Measurements from ENCODE around the gene NHEJ1. TPM values are rescaled to one million over a fixed set of nuclear protein-coding genes. Genes with fewer than 3 reads are reported as not detected.

NHEJ1 gene
- total and polyA plus RNA-seq, 2 of the 13 experiments (the other 11 are each of a cell fraction or from before 2014, with no cell fraction given), result 30.0 to 30.7 TPM

DNA sequence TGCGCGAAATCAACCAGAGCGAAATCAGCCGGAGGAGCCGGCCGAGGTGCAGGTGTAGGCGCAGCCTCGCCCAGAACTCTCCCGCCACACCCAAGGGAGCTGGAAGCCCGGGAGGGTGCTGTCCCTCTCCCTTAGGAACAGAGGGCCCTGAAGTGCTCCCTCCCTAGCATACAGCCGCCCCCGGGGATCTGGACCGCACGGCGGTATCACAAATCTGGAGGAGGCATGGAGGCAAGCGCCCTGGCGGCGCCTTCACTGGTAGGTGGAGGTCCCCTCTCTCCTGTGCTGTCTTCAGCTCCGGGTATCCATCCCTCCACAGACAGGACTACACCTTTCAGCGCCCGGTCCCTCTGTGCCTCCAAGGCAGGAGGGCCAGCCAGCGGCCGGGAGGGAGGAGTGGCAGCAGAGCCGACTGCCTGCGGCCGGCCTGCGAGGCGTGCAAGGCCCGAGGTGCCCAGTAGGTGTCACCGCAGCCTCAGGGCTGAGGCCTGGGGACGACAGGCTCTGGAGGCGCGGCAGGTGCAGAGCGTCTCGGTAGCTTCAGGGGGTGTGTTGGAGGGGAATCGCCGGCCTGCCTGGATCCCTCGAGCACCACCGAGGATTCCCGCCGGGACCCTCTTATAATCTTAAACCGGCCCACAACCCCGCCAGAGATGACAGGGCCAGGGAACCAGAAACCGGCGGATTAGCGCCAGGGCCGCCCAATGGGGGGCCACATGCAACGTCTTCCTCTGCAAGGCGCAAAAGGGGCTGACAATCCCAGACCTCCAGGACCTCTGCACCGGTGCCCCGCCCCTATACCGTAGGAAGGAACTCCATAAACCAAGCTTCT is 102.7 kb downstream of the NHEJ1 start (continued):
- TF ChIP-seq ZSCAN31 (CRISPR knock-in tag; IDR thresholded peaks at IDR 0.05; ENCODE audit: low read depth), result peak; percentile 41; the same call in 1 of the 2 replicates
- TF ChIP-seq, protein P1, sequence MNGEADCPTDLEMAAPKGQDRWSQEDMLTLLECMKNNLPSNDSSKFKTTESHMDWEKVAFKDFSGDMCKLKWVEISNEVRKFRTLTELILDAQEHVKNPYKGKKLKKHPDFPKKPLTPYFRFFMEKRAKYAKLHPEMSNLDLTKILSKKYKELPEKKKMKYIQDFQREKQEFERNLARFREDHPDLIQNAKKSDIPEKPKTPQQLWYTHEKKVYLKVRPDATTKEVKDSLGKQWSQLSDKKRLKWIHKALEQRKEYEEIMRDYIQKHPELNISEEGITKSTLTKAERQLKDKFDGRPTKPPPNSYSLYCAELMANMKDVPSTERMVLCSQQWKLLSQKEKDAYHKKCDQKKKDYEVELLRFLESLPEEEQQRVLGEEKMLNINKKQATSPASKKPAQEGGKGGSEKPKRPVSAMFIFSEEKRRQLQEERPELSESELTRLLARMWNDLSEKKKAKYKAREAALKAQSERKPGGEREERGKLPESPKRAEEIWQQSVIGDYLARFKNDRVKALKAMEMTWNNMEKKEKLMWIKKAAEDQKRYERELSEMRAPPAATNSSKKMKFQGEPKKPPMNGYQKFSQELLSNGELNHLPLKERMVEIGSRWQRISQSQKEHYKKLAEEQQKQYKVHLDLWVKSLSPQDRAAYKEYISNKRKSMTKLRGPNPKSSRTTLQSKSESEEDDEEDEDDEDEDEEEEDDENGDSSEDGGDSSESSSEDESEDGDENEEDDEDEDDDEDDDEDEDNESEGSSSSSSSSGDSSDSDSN (CRISPR knock-in tag; IDR thresholded peaks at IDR 0.05), result peak; percentile 68
- TF ChIP-seq SMAD3 (CRISPR knock-in tag; IDR thresholded peaks at IDR 0.05), result peak; percentile 72; the same call in 1 of the 2 replicates
- TF ChIP-seq MYC (CRISPR knock-in tag; IDR thresholded peaks at IDR 0.05; ENCODE audit: borderline replicate concordance), result peak; percentile 63; the same call in 1 of the 2 replicates
- TF ChIP-seq ZSCAN30 (CRISPR knock-in tag; IDR thresholded peaks at IDR 0.05), result no peak
- TF ChIP-seq SCMH1 (CRISPR knock-in tag; IDR thresholded peaks at IDR 0.05; ENCODE audit: borderline replicate concordance), result no peak
- peak; percentile 38; the same call in 1 of the 2 replicates for TF ChIP-seq ZFP82 (CRISPR knock-in tag; IDR thresholded peaks at IDR 0.05; ENCODE audit: borderline replicate concordance)
- TF ChIP-seq GFI1 (CRISPR knock-in tag; IDR thresholded peaks at IDR 0.05; ENCODE audit: borderline replicate concordance), result peak; percentile 44; the same call in 1 of the 2 replicates
- no peak for TF ChIP-seq POLR2A (IDR thresholded peaks at IDR 0.05; ENCODE audit: insufficient read depth in 1 of 2, low read depth in 2 of 2, low read length in 2 of 2)
- no peak for TF ChIP-seq ZNF550 (CRISPR knock-in tag; IDR thresholded peaks at IDR 0.05; ENCODE audit: borderline replicate concordance)
- TF ChIP-seq, protein P2, sequence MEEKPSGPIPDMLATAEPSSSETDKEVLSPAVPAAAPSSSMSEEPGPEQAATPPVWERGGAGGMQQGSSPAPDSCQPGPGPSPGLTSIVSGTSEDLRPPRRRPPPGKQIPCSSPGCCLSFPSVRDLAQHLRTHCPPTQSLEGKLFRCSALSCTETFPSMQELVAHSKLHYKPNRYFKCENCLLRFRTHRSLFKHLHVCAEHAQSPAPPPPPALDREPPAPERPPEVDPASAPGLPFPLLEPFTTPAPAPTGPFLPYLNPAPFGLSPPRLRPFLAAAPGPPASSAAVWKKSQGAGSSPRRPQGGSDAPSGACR (CRISPR knock-in tag; IDR thresholded peaks at IDR 0.05), result no peak; the same call in 1 of the 2 replicates
- TF ChIP-seq, protein P3, sequence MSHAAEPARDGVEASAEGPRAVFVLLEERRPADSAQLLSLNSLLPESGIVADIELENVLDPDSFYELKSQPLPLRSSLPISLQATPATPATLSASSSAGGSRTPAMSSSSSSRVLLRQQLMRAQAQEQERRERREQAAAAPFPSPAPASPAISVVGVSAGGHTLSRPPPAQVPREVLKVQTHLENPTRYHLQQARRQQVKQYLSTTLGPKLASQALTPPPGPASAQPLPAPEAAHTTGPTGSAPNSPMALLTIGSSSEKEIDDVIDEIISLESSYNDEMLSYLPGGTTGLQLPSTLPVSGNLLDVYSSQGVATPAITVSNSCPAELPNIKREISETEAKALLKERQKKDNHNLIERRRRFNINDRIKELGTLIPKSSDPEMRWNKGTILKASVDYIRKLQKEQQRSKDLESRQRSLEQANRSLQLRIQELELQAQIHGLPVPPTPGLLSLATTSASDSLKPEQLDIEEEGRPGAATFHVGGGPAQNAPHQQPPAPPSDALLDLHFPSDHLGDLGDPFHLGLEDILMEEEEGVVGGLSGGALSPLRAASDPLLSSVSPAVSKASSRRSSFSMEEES (CRISPR knock-in tag; IDR thresholded peaks at IDR 0.05), result no peak
- TF ChIP-seq ZNF33A (CRISPR knock-in tag; IDR thresholded peaks at IDR 0.05; ENCODE audit: borderline replicate concordance), result no peak
- TF ChIP-seq GTF2F1 (IDR thresholded peaks at IDR 0.05; ENCODE audit: low read length), result no peak
- TF ChIP-seq ZNF549 (CRISPR knock-in tag; IDR thresholded peaks at IDR 0.05), result no peak
- TF ChIP-seq, protein P4, sequence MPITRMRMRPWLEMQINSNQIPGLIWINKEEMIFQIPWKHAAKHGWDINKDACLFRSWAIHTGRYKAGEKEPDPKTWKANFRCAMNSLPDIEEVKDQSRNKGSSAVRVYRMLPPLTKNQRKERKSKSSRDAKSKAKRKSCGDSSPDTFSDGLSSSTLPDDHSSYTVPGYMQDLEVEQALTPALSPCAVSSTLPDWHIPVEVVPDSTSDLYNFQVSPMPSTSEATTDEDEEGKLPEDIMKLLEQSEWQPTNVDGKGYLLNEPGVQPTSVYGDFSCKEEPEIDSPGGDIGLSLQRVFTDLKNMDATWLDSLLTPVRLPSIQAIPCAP (CRISPR knock-in tag; IDR thresholded peaks at IDR 0.05; ENCODE audit: low read depth), result no peak
- TF ChIP-seq ZNF510 (CRISPR knock-in tag; IDR thresholded peaks at IDR 0.05; ENCODE audit: low read depth), result no peak
- TF ChIP-seq HMGA1 (CRISPR knock-in tag; conservative IDR thresholded peaks at IDR 0.05), result no peak
- TF ChIP-seq NCOA1 (CRISPR knock-in tag; IDR thresholded peaks at IDR 0.05), result no peak
- TF ChIP-seq RAD21 (CRISPR knock-in tag; IDR thresholded peaks at IDR 0.05), result peak; percentile 100

Data from HepG2 (cell line).